Calu3 (cell line): Measurements from ENCODE around the gene TRUB2. TPM values are rescaled to one million over a fixed set of nuclear protein-coding genes. Genes with fewer than 3 reads are reported as not detected.

Source experiments
- BruUV-seq: library from RNA; stranded (reverse); fragments of 400-500 nt; replicated peaks from 2 replicates; lab custom pipeline; 2021; lab: Mats Ljungman, UMichigan
- CTCF ChIA-PET: fragments of 300-600 bp; sonication (Branson Sonifier 250); formaldehyde crosslinking; loops from one replicate; lab custom pipeline; 2022; ENCODE audit warnings: antibody characterized with exemption; lab: Charles Lee
- DNase-seq: peaks from one replicate; pipeline ENCODE4 v3.0.0; 2022
- H3K27ac Mint-ChIP-seq: one replicate; pipeline ENCODE4 v1.8.0; 2022; ENCODE audit warnings: mixed read lengths; ENCODE audit not compliant: unreplicated experiment
- H3K27me3 Mint-ChIP-seq: one replicate; pipeline ENCODE4 v1.8.0; 2022; ENCODE audit warnings: mixed read lengths; ENCODE audit not compliant: unreplicated experiment
- H3K36me3 Mint-ChIP-seq: one replicate; pipeline ENCODE4 v1.8.0; 2022; ENCODE audit warnings: mild to moderate bottlenecking, moderate library complexity, mixed read lengths; ENCODE audit not compliant: insufficient read depth, unreplicated experiment
- H3K4me1 Mint-ChIP-seq: one replicate; pipeline ENCODE4 v1.8.0; 2022; ENCODE audit warnings: mild to moderate bottlenecking, low read depth, mixed read lengths; ENCODE audit not compliant: unreplicated experiment
- H3K4me3 Mint-ChIP-seq: one replicate; pipeline ENCODE4 v1.8.0; 2022; ENCODE audit warnings: mild to moderate bottlenecking, low read depth, moderate library complexity, mixed read lengths; ENCODE audit not compliant: unreplicated experiment
- H3K9me3 Mint-ChIP-seq: one replicate; pipeline ENCODE4 v1.8.0; 2022; ENCODE audit warnings: low read depth, mixed read lengths; ENCODE audit not compliant: unreplicated experiment
- CTCF ChIP-seq: fragments of 200-600 bp; IDR thresholded peaks from one replicate; pipeline ENCODE4 v1.8.0; 2022; ENCODE audit warnings: antibody characterized with exemption; ENCODE audit not compliant: unreplicated experiment
- intact Hi-C: fragments of 100-400 bp; cut with micrococcal nuclease; formaldehyde crosslinking; loops from one replicate; pipeline ENCODE4 v1.10.0; 2022; ENCODE audit not compliant: unreplicated experiment
- total RNA-seq: library from RNA; stranded (reverse); gene quantifications from 2 replicates; pipeline ENCODE4 v1.2.3, GENCODE V29; 2022

TRUB2 gene
- total RNA-seq, 1 experiment from 2014 or later: 22.5 TPM

DNA sequence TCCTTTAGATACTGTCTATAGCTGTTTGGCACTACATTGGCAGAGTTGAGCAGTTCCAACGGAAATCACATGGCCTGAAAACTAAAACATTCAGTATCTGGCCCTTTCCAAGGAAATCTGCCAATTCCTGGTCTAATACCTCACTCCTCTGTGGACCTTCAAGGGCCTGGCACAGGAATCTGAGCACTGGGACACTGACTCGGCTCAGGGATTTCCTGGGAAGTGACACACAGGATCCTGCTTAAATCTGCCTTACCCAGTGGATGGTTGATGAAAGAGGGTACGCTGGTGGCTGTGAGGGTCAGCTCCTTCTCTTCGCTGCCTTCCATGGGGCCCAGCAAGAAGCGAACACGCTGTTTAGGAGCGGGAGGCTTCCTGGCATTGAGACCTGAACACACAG lies 904 bp downstream of the TRUB2 start:
- no peaks in the 10 kb centered on the region for H3K27me3 Mint-ChIP-seq
- no peak for DNase-seq
- no TSS peak for BruUV-seq
- CTCF ChIA-PET: no interaction called here
- H3K36me3 Mint-ChIP-seq: peaks cover 21% of the 10 kb centered on the region
- intact Hi-C loops: no loop called here
- no peaks in the 10 kb centered on the region for H3K9me3 Mint-ChIP-seq
- TF ChIP-seq CTCF: no peak
- H3K27ac Mint-ChIP-seq: peak overlapping the region; percentile 96
- H3K4me1 Mint-ChIP-seq: no peaks in the 10 kb centered on the region
- H3K4me3 Mint-ChIP-seq: peak overlapping the region; percentile 89

GRCh38 chr9:128317629-128318028 lies 4.6 kb downstream of the TRUB2 start:
- DNase-seq: no peak
- CTCF ChIA-PET: no interaction called here

GRCh38 chr9:128316421-128316820 lies 5.8 kb downstream of the TRUB2 start:
- no peak for DNase-seq
- Mint-ChIP-seq H3K4me3 (no peak overlapping the region), H3K27ac (no peak overlapping the region), H3K4me1 (no peaks in the 10 kb centered on the region), H3K9me3 (no peaks in the 10 kb centered on the region), H3K36me3 (peaks cover 13% of the 10 kb centered on the region), H3K27me3 (no peaks in the 10 kb centered on the region)
- no peak for TF ChIP-seq CTCF
- intact Hi-C loops: no loop called here
- no TSS peak for BruUV-seq
- CTCF ChIA-PET: no interaction called here

More at GRCh38 chr9:128317629-128318028, 4.6 kb downstream of the TRUB2 start:
- no peaks in the 10 kb centered on the region for H3K4me1 Mint-ChIP-seq
- H3K4me3 Mint-ChIP-seq: no peak overlapping the region
- intact Hi-C loops: no loop called here
- H3K27ac Mint-ChIP-seq: no peak overlapping the region
- TF ChIP-seq CTCF: no peak
- H3K27me3 Mint-ChIP-seq: no peaks in the 10 kb centered on the region
- no TSS peak for BruUV-seq
- no peaks in the 10 kb centered on the region for H3K9me3 Mint-ChIP-seq
- peaks cover 22% of the 10 kb centered on the region for H3K36me3 Mint-ChIP-seq

- DNase-seq: no peak
- Mint-ChIP-seq H3K4me1 (no peaks in the 10 kb centered on the region), H3K27me3 (no peaks in the 10 kb centered on the region), H3K36me3 (peaks cover 19% of the 10 kb centered on the region), H3K4me3 (no peak overlapping the region), H3K27ac (no peak overlapping the region), H3K9me3 (no peaks in the 10 kb centered on the region)
- no TSS peak for BruUV-seq
- TF ChIP-seq CTCF: no peak
- CTCF ChIA-PET: no interaction called here
- intact Hi-C loops: no loop called here
Observed at GRCh38 chr9:128314697-128315096, 7.5 kb downstream of the TRUB2 start.
